PFSK-1 (cell line): Measurements from ENCODE around the gene EIF2S1.

ENCODE experiments used
- POLR2AphosphoS5 ChIP-seq: IDR thresholded peaks from 2 replicates; pipeline ENCODE4 v1.6.1; 2012; ENCODE audit warnings: low read depth, mild to moderate bottlenecking, control low read depth, low read length, moderate library complexity
- SIN3A ChIP-seq: IDR thresholded peaks from 2 replicates; pipeline ENCODE4 v1.6.1; 2012; ENCODE audit warnings: mild to moderate bottlenecking, low read length, moderate library complexity, borderline replicate concordance; ENCODE audit not compliant: insufficient read depth
- TAF1 ChIP-seq: IDR thresholded peaks from 2 replicates; pipeline ENCODE4 v1.6.1; 2012; ENCODE audit warnings: low read length, control low read depth, borderline replicate concordance; ENCODE audit not compliant: insufficient read depth
- TF ChIP-seq, protein P1 (sequence below), 2 experiments: IDR thresholded peaks; 2 replicates each; pipeline versions ENCODE4 v1.6.1 to v1.8.0; 2011 to 2012; ENCODE audit warnings: low read depth in 2 of 2, low read length in 2 of 2, control low read depth in 1 of 2, inconsistent platforms in 1 of 2, mild to moderate bottlenecking in 1 of 2, moderate library complexity in 1 of 2; ENCODE audit not compliant: insufficient read depth in 1 of 2

DNA sequence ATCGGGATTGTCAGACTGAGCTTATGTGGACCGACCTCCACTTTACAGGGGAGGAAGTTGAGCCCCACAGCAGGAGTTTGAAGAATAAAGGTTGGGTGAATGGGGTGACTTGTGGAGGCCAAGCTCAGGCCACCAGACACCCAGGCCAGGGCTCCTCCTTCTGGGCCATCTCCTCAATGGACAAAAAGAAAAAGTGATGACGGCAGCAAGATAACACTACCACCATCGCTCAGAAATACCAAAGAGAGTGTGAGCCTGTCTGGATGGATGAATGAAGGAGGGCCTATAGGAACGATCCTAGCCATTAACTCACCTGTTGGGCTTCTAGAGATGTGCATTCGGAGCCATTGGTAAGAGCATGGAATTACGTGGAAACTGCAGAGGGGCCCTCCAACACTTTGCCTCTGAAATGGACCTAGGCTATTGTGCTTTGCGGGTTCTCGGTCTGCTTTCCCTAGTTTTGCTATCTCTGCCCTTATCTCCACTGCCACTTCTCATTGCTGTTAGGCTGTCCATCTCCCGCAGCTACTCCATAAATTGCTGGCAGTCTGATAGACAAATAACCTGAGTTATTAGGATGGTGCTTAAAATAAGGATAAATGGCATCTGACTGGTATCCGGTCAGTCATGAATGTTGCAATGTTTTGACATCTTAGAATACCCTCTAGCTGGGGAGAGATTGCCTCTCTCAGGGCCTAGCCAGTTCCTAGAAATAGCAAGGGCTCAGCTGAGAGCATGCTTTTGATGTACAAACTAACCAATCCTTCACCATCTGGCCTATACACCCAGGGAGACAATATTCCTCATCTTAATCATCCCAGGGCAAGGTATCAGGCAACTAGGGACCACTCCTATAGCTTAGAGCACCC is 61.5 kb downstream of the EIF2S1 start:
- TF ChIP-seq SIN3A (no peak), POLR2AphosphoS5 (no peak), TAF1 (no peak)
- TF ChIP-seq, protein P1, sequence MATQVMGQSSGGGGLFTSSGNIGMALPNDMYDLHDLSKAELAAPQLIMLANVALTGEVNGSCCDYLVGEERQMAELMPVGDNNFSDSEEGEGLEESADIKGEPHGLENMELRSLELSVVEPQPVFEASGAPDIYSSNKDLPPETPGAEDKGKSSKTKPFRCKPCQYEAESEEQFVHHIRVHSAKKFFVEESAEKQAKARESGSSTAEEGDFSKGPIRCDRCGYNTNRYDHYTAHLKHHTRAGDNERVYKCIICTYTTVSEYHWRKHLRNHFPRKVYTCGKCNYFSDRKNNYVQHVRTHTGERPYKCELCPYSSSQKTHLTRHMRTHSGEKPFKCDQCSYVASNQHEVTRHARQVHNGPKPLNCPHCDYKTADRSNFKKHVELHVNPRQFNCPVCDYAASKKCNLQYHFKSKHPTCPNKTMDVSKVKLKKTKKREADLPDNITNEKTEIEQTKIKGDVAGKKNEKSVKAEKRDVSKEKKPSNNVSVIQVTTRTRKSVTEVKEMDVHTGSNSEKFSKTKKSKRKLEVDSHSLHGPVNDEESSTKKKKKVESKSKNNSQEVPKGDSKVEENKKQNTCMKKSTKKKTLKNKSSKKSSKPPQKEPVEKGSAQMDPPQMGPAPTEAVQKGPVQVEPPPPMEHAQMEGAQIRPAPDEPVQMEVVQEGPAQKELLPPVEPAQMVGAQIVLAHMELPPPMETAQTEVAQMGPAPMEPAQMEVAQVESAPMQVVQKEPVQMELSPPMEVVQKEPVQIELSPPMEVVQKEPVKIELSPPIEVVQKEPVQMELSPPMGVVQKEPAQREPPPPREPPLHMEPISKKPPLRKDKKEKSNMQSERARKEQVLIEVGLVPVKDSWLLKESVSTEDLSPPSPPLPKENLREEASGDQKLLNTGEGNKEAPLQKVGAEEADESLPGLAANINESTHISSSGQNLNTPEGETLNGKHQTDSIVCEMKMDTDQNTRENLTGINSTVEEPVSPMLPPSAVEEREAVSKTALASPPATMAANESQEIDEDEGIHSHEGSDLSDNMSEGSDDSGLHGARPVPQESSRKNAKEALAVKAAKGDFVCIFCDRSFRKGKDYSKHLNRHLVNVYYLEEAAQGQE (IDR thresholded peaks at IDR 0.05; ENCODE audit: insufficient read depth in 1 of 2, low read depth in 2 of 2, low read length in 2 of 2) = no peak
